Measurements from ENCODE around the gene GAPT. TPM values are rescaled to one million over a fixed set of nuclear protein-coding genes. Genes with fewer than 3 reads are reported as not detected.
A peak's percentile ranks its signal among the peaks of the same experiment; 100 is the strongest.

The GAPT gene
- total RNA-seq, 4 donors from 2014 or later, result 0.09 to 2.9 (median 0.18) TPM; not detected in 1

DNA sequence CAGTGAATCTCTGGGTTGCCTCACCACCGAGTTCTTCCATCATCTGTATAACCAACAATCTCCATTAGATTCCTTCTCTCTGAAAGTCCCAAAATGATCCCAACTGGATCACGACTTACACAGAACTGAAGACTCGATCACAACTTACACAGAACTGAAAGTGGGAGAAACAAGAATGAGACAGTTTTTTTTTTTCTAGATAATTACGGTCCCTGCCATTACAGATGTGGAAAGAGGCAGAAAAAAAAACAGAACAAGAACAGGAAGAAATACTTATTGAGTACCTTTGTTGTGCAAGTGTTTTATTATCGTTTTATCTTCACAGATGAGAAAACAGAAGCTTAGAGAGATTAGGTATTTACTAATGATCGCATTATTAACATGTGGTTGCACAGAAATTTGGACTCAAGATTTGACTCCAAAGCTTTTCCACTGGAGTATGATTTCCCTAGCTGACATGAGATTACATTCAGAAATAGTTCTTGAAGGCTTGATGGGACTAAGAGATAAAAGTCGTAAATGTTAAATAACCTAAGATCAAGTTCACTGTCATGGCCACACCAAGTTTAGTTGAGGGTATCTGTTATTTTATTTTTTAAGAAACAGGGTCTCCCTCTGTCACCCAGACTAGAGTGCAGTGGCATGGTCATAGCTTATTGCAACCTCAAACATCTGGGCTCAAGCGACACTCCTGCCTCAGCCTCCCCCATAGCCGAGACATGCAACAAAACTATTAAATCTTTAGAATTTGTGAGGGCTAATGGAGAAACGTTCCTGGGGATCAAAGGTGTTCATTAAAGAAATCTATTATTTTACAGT is 40.2 kb upstream of the GAPT start:
- H3K27ac ChIP-seq, result no peak overlapping the region
- WGBS, 2 donors, result 68 to 70% methylated on average over 10 of the region's 10 CpGs
- H3K4me3 ChIP-seq, result no peak overlapping the region
- TF ChIP-seq, protein P1, sequence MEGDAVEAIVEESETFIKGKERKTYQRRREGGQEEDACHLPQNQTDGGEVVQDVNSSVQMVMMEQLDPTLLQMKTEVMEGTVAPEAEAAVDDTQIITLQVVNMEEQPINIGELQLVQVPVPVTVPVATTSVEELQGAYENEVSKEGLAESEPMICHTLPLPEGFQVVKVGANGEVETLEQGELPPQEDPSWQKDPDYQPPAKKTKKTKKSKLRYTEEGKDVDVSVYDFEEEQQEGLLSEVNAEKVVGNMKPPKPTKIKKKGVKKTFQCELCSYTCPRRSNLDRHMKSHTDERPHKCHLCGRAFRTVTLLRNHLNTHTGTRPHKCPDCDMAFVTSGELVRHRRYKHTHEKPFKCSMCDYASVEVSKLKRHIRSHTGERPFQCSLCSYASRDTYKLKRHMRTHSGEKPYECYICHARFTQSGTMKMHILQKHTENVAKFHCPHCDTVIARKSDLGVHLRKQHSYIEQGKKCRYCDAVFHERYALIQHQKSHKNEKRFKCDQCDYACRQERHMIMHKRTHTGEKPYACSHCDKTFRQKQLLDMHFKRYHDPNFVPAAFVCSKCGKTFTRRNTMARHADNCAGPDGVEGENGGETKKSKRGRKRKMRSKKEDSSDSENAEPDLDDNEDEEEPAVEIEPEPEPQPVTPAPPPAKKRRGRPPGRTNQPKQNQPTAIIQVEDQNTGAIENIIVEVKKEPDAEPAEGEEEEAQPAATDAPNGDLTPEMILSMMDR (IDR thresholded peaks at IDR 0.05), result no peak
- TF ChIP-seq POLR2A (IDR thresholded peaks at IDR 0.05), result no peak
- intact Hi-C loops (cut with DNase I), result no loop called here
- no peaks in the 10 kb centered on the region for H3K9me3 ChIP-seq
- H3K27me3 ChIP-seq, result no peaks in the 10 kb centered on the region
- peaks cover 11 to 23% (median 14%) of the 10 kb centered on the region in 3 donors for H3K36me3 ChIP-seq
- no peak for DNase-seq
- peaks cover 9 to 43% (median 10%) of the 10 kb centered on the region in 3 donors for H3K4me1 ChIP-seq

DNA sequence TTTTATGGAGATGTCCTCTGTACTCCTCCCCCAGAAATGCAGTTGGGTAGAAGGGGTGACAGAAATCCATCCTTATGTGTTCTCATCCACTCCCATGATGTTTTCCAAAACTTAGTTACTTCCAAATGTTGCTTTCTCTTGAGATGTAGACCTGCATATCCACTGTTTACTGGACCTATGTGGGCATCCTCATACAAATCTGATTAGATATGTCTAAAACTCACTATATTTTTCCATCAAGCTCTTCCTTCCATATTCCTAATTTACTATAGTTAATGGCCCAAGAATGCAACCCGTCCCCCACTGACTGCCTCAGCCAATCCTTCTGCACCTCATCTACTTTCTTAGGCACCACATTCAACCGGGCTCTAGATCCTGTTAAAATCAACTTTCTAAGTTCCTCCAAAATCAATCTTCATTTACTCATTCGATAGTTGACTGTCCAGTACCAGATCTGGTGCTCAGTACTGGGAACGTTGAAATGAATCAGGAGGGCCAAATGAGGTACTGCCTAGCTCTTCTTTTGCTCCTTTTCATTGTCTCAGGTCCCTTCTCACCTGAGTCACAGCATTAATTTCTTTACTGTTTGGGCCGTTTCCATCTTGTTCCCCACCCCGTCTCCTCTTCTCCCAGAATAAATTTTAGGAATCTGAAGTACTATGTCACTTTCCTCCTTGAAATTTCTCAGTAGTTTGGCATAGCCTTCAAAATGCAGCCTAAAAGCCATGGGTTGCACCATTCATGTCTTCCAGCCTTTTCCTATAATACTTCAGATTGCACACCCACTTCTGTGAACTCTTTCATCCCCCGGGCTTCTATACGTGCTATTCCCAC is 39.3 kb upstream of the GAPT start:
- H3K4me1 ChIP-seq, result peaks cover 10 to 52% (median 10%) of the 10 kb centered on the region in 3 donors
- no peak for TF ChIP-seq POLR2A (IDR thresholded peaks at IDR 0.05)
- TF ChIP-seq, protein P1 (IDR thresholded peaks at IDR 0.05), result no peak
- intact Hi-C loops (cut with DNase I), result no loop called here

DNA sequence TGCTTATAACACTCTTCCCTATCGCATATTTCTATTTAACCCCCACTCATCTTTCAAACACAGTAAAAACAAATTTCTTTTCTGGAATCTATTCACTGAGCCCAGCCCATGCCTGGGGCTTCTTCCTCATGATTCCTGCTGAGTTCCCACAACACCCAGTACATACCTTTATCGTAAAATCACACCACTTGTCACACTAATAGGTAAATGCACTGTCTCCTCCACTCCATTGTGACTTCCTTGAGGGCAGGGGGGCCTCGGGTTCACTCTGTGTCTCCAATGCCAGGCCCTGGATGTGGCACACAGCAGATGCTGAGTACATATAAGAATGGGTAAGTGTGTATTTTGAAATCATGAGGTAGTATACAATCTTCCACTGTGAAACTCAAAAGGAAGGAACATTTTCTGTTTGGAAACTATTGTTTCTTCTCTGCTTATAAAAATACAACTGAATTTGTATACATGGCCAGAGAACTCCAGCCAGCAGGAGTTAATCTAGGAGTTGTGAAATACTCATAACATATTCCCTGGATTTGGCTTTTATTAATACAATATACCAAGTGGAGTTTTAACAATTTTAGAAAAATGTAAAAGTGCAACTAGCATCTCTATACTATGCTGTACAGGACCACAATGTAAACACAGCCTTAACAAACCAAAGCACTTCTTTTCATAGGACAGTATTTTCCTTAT is 38.5 kb upstream of the GAPT start:
- H3K4me3 ChIP-seq, result no peak overlapping the region

More for the DNA sequence above, 39.3 kb upstream of the GAPT start:
- H3K27me3 ChIP-seq, result no peaks in the 10 kb centered on the region
- 58 to 77% methylated on average over 8 of the region's 8 CpGs for WGBS, 2 donors
- peaks cover 11 to 33% (median 14%) of the 10 kb centered on the region in 3 donors for H3K36me3 ChIP-seq
- H3K4me3 ChIP-seq, result no peak overlapping the region
- H3K27ac ChIP-seq, result peak overlapping the region in 2 of 4 donors; percentile 33 to 38
- no peak for DNase-seq
- no peaks in the 10 kb centered on the region for H3K9me3 ChIP-seq

DNA sequence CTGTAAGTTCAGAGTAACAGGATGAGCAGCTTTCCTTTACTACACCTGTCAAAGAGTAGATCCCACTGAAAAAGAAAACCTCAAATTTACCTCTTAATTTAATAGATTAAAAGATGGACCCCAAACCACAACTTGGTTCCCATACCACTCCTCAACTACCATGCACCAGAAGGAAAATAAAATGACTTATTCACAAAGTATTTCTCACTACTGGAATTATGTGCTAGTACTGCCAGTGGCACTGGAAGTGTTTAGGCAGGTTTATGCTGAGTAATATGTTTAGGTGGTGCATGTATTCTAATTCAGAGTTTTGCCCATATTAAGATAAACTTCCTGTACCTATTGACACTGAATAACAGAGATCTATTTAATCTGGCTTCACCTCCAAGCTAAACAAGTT is 37.9 kb upstream of the GAPT start:
- Histone ChIP-seq H3K27me3 (no peaks in the 10 kb centered on the region), H3K4me3 (no peak overlapping the region), H3K36me3 (peaks cover 11 to 43% (median 14%) of the 10 kb centered on the region in 3 donors), H3K27ac (peak overlapping the region in 3 of 4 donors; percentile 33 to 53 (median 38)), H3K4me1 (peaks cover 10 to 66% (median 10%) of the 10 kb centered on the region in 3 donors), H3K9me3 (no peaks in the 10 kb centered on the region)
- TF ChIP-seq POLR2A (IDR thresholded peaks at IDR 0.05), result no peak
- TF ChIP-seq, protein P1 (IDR thresholded peaks at IDR 0.05), result no peak
- no peak for DNase-seq
- intact Hi-C loops (cut with DNase I), result no loop called here

More for the DNA sequence above, 38.5 kb upstream of the GAPT start:
- intact Hi-C loops (cut with DNase I), result no loop called here
- peaks cover 10 to 60% (median 10%) of the 10 kb centered on the region in 3 donors for H3K4me1 ChIP-seq
- H3K36me3 ChIP-seq, result peaks cover 11 to 40% (median 14%) of the 10 kb centered on the region in 3 donors
- peak overlapping the region; percentile 23 to 53 (median 36) for H3K27ac ChIP-seq
- no peak for TF ChIP-seq POLR2A (IDR thresholded peaks at IDR 0.05)
- TF ChIP-seq, protein P1 (IDR thresholded peaks at IDR 0.05), result no peak
- no peak for DNase-seq
- H3K9me3 ChIP-seq, result no peaks in the 10 kb centered on the region
- 49 to 50% methylated on average over 3 of the region's 3 CpGs for WGBS, 2 donors
- no peaks in the 10 kb centered on the region for H3K27me3 ChIP-seq

Measured in esophagus squamous epithelium (tissue), 5 donors.